Stomach (tissue), 9 donors: ENCODE measurements around the gene PRKACA. TPM values are rescaled to one million over a fixed set of nuclear protein-coding genes. Genes with fewer than 3 reads are reported as not detected.

Source experiments
- DNase-seq, 2 donors: peaks; one replicate each; pipeline versions ENCODE4 v3.0.0 to v3.0.0-alpha.2; 2013 to 2019
- H3K27ac ChIP-seq, 5 donors: fragments of 200-600 bp in 4 of 5; sonication (generic) in 4 of 5; one replicate each; pipeline ENCODE4 v1.5.1; 2013 to 2019; ENCODE audit warnings: mild to moderate bottlenecking in 1 of 5, moderate library complexity in 1 of 5
- H3K27me3 ChIP-seq, 3 donors: fragments of 200-600 bp; sonication (generic); one replicate each; pipeline ENCODE4 v1.5.1; 2017 to 2019; ENCODE audit warnings: mixed run types in 1 of 3
- H3K36me3 ChIP-seq, 4 donors: fragments of 200-600 bp; sonication (generic); 1 replicate in 3 of 4; 2 replicates in 1 of 4; pipeline ENCODE4 v1.5.1; 2016 to 2019
- H3K4me1 ChIP-seq, 4 donors: fragments of 200-600 bp; sonication (generic); one replicate each; pipeline ENCODE4 v1.5.1; 2016 to 2019
- H3K4me3 ChIP-seq, 4 donors: fragments of 200-600 bp; sonication (generic) in 3 of 4; one replicate each; pipeline ENCODE4 v1.5.1; 2016 to 2019; ENCODE audit warnings: mild to moderate bottlenecking in 1 of 4
- H3K9me3 ChIP-seq, 4 donors: fragments of 200-600 bp; sonication (generic); one replicate each; pipeline ENCODE4 v1.5.1; 2016 to 2019
- EP300 ChIP-seq: sonication (generic); formaldehyde crosslinking; IDR thresholded peaks from one replicate; pipeline ENCODE4 v1.6.1; 2017; ENCODE audit warnings: antibody characterized with exemption
- POLR2A ChIP-seq, 4 donors: fragments of 450-650 bp; IDR thresholded peaks; one replicate each; pipeline ENCODE4 v1.6.1; 2016; ENCODE audit warnings: antibody characterized with exemption in 4 of 4, control low read depth in 2 of 4, mild to moderate bottlenecking in 1 of 4, moderate library complexity in 1 of 4
- POLR2AphosphoS5 ChIP-seq, 3 donors: sonication (generic); formaldehyde crosslinking; IDR thresholded peaks; one replicate each; pipeline ENCODE4 v1.6.1; 2016; ENCODE audit warnings: antibody characterized with exemption in 3 of 3
- WGBS, 5 donors: extraction: QIAGEN DNeasy Blood & Tissue Kit in 3 of 5; methylation state at CpG; one replicate each; pipeline versions ENCODE4 v1.1.5 to v1.1.7; 2013 to 2018; 5-methylcytosine and 5-hydroxymethylcytosine counted together
- intact Hi-C: fragments of 100-400 bp; cut with DNase I; formaldehyde crosslinking; loops from one replicate; pipeline ENCODE4 v1.15.1; 2023; ENCODE audit warnings: low total_unique reads
- polyA plus RNA-seq, 3 donors: library from polyadenylated mRNA; stranded (reverse); fragments of 200-250 nt; gene quantifications; one replicate each; pipeline ENCODE4 v1.2.3, GENCODE V29; 2013
- total RNA-seq, 5 donors: library from RNA; depleted of rRNA; stranded (reverse); fragments of >200 nt; gene quantifications; one replicate each; pipeline versions ENCODE4 v1.1.0 to v1.2.3, GENCODE V29; 2014 to 2016
- TF ChIP-seq, protein P1 (sequence below), 7 experiments: fragments of 450-650 bp in 4 of 7; fragments of 200-600 bp in 3 of 7; sonication (generic) in 3 of 7; IDR thresholded peaks; one replicate each; pipeline ENCODE4 v1.5.1; 2016 to 2019; ENCODE audit warnings: antibody characterized with exemption in 7 of 7, control low read depth in 2 of 7, mild to moderate bottlenecking in 1 of 7
- donor health status: healthy with polysubstance abuse.
- donor health status: Bipolar disorder and iron deficiency.
- donor health status: healthy.

Gene PRKACA
- total and polyA plus RNA-seq, 8 donors, result 14.7 to 159 (median 29.9) TPM

- Histone ChIP-seq H3K27ac (peak overlapping the region; percentile 89 to 99 (median 92)), H3K4me3 (peak overlapping the region; percentile 61 to 77 (median 75)), H3K27me3 (no peaks in the 10 kb centered on the region), H3K36me3 (no peaks in the 10 kb centered on the region), H3K4me1 (peaks cover 34 to 54% (median 43%) of the 10 kb centered on the region in 4 donors), H3K9me3 (no peaks in the 10 kb centered on the region)
- 0 to 1% (median 0%) methylated on average over 2 to 106 of the region's 106 CpGs for WGBS, 5 donors
- DNase-seq, result peak; percentile 81 to 93
- TF ChIP-seq EP300 (no peak), POLR2AphosphoS5 (IDR thresholded peaks at IDR 0.05) (peak; percentile 15 to 77 (median 58))
- TF ChIP-seq, protein P1, sequence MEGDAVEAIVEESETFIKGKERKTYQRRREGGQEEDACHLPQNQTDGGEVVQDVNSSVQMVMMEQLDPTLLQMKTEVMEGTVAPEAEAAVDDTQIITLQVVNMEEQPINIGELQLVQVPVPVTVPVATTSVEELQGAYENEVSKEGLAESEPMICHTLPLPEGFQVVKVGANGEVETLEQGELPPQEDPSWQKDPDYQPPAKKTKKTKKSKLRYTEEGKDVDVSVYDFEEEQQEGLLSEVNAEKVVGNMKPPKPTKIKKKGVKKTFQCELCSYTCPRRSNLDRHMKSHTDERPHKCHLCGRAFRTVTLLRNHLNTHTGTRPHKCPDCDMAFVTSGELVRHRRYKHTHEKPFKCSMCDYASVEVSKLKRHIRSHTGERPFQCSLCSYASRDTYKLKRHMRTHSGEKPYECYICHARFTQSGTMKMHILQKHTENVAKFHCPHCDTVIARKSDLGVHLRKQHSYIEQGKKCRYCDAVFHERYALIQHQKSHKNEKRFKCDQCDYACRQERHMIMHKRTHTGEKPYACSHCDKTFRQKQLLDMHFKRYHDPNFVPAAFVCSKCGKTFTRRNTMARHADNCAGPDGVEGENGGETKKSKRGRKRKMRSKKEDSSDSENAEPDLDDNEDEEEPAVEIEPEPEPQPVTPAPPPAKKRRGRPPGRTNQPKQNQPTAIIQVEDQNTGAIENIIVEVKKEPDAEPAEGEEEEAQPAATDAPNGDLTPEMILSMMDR (IDR thresholded peaks at IDR 0.05), result peak in 1 of 7 experiments; percentile 86
- intact Hi-C loops, result no loop called here
Observed at GRCh38 chr19:14073261-14073924, 44.2 kb downstream of the PRKACA start.

DNA sequence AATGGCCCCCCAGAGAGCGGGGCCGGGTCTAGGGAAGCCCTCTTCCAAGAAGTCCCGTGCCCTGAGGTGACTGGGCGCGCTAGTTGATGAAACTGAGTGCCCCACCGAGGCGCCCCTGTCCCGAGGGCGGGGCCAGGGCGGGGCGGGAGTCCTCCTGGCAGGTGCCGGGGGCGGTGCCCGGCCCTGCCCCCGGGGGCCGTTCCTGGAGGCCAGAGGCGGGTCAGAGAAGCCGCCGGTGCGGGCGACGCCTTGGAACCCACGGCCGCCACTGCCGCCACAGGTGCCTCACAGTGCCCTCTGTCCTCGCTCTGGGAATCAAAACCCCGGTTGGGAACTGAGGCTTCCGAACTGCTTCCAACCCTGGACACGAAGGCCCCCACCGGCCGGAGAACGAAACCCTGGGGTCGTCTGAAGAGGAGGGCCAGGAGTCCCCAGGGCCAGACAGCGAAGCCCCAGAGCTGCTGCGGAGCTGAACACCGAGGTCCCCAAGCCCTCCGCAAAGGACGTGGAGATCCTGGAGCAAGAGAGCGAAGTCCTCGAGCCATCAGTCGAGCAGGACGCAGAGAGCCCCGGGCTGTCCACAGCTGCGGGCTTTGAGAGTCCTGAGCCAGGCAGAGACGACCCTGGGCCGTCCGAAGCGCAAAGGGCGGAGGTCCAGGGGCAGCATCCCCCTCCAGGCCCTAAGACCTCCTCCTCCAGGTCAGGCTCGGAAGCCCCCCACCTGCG lies 44.9 kb downstream of the PRKACA start, which contains the start of gene MISP3:
MISP3 (plus strand) TSS at position 252 of the 726 bp plus-strand sequence. CDS start 524 bp downstream, outside the sequence.
- 0 to 2% (median 1%) methylated on average over 11 to 51 of the region's 51 CpGs for WGBS, 5 donors
- DNase-seq, result peak; percentile 90
- no peaks in the 10 kb centered on the region for H3K36me3 ChIP-seq
- H3K27me3 ChIP-seq, result no peaks in the 10 kb centered on the region
- no peaks in the 10 kb centered on the region for H3K9me3 ChIP-seq
- peak within 1 kb of the TSS; percentile 89 to 99 (median 92) for H3K27ac ChIP-seq
- intact Hi-C loops, result no loop called here
- TF ChIP-seq, protein P1 (IDR thresholded peaks at IDR 0.05), result no peak
- TF ChIP-seq POLR2A (IDR thresholded peaks at IDR 0.05) (peak in 1 of 4 donors; percentile 19), POLR2AphosphoS5 (IDR thresholded peaks at IDR 0.05) (peak in 2 of 3 donors; percentile 31 to 69)
- H3K4me3 ChIP-seq, result peak within 1 kb of the TSS; percentile 61 to 77 (median 75)
- H3K4me1 ChIP-seq, result peaks cover 34 to 49% (median 43%) of the 10 kb centered on the region in 4 donors

GRCh38 chr19:14070268-14071050 lies 47.1 kb downstream of the PRKACA start:
- 92 to 96% (median 96%) methylated on average over 39 to 43 of the region's 43 CpGs for WGBS, 5 donors
- TF ChIP-seq POLR2AphosphoS5 (IDR thresholded peaks at IDR 0.05) (no peak), POLR2A (IDR thresholded peaks at IDR 0.05) (no peak), EP300 (no peak)
- TF ChIP-seq, protein P1 (IDR thresholded peaks at IDR 0.05), result no peak
- no peaks in the 10 kb centered on the region for H3K9me3 ChIP-seq
- no peaks in the 10 kb centered on the region for H3K27me3 ChIP-seq
- peaks cover 31 to 38% (median 35%) of the 10 kb centered on the region in 4 donors for H3K4me1 ChIP-seq
- no peak for DNase-seq
- intact Hi-C loops, result no loop called here
- peak overlapping the region in 1 of 5 donors; percentile 95 for H3K27ac ChIP-seq
- H3K4me3 ChIP-seq, result no peak overlapping the region
- no peaks in the 10 kb centered on the region for H3K36me3 ChIP-seq

GRCh38 chr19:14066134-14066533 lies 51.4 kb downstream of the PRKACA start:
- Histone ChIP-seq H3K4me1 (peaks cover 7 to 10% (median 9%) of the 10 kb centered on the region in 4 donors), H3K4me3 (no peak overlapping the region), H3K27ac (no peak overlapping the region), H3K36me3 (no peaks in the 10 kb centered on the region), H3K27me3 (peaks cover 0 to 17% (median 6%) of the 10 kb centered on the region in 3 donors), H3K9me3 (no peaks in the 10 kb centered on the region)
- WGBS, 5 donors, result 57 to 81% (median 68%) methylated on average over 2 of the region's 2 CpGs
- DNase-seq, result no peak
- intact Hi-C loops, result no loop called here
- TF ChIP-seq, protein P1 (IDR thresholded peaks at IDR 0.05), result no peak
- TF ChIP-seq EP300 (no peak), POLR2AphosphoS5 (IDR thresholded peaks at IDR 0.05) (no peak), POLR2A (IDR thresholded peaks at IDR 0.05) (no peak)
